HG03060 (cell line): Measurements from ENCODE around the gene DICER1.

ENCODE experiments used
- ATAC-seq: cut with Tn5 transposase; IDR thresholded peaks from one replicate; pipeline ENCODE4 v1.9.1; 2021; ENCODE audit warnings: low read depth, moderate number of reproducible peaks; ENCODE audit not compliant: unreplicated experiment

The DICER1 gene

DNA sequence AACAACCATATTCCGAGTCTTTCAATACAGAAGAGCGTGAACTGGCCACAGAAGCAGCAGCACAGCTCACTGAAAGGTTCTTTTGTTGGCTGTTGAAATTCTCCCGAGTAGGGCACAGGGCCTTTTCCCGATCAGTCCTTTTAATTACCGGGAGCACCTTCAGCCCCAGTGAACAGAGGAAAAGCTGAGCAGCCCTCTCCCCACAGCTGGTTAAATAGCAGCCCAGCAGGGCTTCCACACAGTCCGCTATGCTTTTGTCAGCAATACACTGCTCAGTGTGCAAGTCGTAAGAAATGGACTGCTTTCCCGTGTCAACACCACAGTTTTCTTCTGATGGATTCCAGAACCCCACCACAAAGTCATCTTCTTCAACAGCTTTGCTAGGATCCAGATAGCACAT, 61.3 kb downstream of the DICER1 start:
- ATAC-seq: no peak

DNA sequence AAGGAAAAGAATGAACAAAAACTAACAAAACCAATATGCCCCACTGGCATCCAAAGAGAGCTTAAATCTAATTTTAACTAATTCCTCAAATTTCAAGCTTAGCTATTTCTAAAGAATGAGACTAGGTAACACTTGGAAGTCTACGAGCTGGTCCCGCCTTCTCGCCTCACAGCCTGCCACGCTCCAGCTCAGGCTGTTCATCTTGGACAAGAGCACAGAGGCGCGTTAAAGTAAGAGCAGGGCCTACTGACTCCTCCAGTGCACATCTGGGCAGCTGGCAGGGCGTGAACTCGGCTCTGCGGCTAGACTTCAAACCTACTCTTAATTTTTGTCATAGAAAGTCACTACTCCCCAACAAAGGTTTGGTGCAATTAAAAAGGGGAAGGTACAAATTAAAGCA, 64.6 kb downstream of the DICER1 start:
- ATAC-seq: no peak

DNA sequence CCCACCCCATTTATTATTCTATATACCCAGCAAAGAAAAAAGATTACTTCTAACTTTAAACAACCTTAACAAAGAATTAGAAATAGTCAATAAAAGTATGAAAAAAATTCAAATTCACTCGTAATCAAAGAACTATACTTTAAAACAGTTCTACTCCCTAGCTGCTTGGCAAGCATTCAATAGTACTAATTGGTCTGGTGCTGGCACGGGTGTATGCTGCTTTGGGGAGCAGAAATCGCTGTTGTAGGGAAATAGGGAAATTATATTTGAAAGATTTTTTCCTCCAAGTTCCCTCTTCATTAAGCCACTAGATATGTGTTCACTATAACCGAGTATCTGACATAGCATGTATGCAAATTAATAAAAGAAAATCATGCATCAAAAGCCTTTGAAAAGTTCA, 65.7 kb downstream of the DICER1 start:
- ATAC-seq: no peak

DNA sequence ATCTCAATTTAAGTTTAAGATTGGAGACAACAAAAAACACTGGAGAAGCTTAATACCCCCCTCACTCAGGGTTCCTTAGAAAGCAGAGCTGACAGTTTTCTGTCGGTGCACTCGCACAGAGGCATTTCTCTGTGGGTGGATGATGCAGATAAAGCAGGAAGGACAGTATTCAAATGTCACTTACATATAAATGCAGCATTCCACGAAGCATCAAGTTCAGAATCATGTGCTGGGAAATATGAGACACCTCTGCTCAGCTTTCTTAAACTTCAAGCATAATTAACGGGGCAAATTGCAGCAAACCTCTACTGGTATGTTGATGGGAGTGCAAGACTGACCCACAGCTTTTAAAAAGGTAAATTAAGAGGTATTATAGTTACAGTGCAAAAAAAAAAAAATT, 68.7 kb downstream of the DICER1 start:
- ATAC-seq: no peak

DNA sequence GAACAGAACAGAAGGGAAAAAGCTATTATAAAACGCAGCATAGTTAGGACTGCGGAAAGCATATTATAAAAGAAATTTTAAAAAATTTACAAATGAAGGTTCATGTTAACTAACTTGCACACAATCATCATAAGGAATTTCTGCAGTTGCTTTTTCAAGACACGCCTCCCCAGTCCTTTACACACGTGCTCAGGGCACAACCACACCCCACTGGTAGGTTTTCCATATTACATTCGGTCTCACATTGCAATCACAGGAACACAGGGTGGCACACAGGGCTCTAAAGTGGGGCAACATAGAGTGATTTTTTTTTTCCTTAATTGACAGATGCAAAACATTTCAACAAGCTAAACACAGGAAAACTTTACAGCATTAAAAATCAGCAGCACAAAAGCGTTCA, 69.7 kb downstream of the DICER1 start:
- no peak for ATAC-seq

DNA sequence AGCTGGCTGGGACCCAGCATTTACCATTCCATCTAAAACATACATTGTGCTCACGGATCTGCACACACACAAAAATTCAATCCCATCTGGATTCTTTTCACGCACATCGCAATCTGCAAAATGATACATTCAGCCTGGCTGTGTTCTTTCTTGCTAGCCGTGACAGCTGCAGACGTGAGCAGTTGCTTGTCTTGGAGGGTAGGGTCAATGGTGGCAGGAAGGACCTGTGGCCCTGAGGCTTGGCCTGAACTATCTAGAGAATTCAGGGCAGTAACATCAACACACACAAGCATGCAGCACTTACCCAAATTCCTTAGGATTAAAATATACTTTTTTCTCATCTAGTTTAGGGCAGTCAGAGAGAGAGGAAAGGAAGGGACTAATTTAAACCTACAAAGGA, 72.0 kb downstream of the DICER1 start:
- no peak for ATAC-seq

DNA sequence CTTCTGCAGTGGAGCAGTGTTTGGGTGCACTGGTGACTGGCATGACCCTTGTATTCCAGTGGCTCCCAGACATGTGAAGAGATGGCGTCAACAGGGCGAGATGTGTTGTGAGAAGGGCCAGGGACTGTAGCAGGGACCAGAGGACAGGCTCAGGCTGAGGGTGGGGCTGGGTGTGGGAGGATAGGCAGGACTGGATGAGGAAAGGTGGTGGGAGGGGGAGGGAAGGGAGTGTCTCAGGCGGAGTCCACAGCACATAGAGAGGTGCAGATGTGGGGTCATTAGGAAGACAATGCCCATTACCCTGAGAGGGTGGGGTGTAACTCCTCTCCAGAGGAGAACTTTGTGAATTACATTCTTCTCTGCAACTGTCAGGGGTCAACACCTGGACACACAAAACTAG, 78.5 kb downstream of the DICER1 start:
- ATAC-seq: no peak

DNA sequence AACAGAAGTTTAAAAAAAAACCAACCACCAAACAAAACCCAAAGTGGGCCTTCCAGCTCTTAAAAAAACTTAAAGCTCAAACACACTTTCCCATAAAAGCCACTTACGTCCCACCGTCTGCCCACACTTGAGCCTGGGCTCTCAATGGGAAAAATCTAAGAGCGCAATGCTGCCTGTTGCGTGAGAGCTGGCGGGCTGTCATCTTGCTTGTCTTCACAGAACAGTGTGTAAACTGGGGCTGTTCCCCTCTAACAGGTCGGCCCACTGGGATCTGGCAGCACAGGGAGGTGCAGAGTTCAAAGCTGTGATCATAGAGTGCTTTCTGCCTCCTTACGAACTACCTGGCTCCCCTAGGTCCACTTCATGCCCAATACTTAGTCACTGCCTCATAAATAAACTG, 80.0 kb downstream of the DICER1 start:
- no peak for ATAC-seq

DNA sequence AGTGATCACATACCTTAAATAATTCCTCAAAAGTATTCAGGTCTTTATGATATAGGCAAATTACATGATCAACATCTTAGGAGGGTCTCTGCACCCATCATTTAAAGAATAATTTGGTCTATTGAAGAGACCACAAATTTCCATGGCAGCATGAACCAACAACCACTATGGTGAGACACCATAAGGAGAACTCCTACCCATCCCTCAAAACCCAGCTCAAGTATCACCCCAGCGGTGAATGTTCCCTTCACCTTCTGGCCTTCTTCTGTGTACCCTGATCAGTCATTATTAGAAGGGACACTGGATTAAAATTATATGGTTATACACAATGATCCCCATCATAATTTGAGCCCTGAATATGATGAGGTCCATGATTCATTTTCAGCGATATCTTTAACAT, 81.5 kb downstream of the DICER1 start:
- ATAC-seq: no peak

DNA sequence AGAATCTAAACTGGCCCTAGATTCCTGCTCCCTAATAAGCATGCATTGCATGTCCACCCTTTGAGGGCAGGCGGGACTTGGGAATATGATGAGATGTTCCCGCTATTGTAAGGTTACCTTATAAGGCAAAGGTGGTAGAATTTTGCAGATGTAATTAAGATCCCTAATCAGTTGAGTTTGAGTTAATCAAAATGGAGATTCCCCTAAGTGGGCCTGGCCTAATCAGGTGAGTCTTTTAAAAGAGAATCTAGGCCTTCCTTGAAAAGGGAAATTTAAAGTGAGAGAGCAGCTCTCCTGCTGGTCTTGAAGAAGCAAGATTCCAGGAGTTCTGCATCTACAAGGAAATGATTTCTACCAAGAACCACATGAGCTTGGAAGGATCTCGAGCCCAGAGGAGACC, 83.4 kb downstream of the DICER1 start:
- no peak for ATAC-seq

DNA sequence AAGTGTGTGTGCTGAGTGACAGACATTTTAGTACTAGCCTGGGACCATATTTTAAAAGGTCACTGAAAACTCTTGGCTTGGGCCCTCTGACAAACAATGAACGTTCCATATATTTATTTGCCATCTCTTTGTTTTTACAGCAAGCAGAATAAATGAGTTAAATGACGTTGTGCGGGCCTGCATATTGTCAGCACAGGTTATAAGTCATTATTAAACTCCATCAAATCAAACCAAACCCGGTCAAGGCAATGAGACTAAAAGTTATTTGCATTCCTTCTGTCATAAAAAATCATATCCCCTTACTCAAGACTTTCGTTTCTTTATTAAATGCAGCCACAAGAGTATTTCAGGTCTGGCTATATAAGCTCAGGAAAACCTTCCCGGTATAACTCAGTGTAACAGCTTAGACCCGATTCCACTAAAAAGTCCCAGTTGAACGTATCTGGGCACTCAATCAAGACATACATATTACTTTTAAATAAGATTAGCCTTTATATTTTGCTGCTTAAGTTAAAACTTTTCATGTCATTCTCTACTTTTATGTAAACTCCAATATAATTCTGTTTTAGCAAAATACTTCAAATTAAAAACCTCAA, 84.9 kb downstream of the DICER1 start:
- ATAC-seq: no peak

DNA sequence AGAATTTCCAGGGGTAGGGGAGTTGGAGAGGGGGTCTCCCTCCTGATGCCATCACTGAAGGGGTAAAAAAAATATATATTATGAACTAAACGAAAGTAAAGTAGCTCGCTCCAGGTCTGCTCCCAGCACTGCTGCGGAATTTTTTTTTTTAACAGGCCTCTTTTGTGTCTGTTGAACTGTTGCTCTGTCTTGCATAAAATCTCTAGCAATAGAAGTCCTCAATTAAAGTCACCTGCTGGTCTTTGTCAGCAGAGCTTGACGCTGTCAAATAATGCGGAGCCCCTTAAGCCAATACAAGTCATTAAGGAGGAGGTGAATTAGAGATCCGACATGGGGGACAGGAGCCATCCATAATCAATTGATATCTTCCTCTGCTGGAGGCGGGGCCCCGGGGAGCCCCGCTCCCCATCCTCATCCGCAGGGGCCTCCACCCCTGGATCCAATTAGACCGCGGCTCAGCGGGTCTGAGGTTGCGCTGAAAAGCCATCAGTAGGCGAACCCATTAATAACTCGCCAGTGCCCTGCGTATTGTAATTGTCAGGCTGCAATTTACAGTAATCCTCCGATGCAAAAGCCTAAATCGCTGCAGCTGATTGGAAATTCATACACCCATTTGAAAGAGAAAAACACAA, 85.6 kb downstream of the DICER1 start:
- no peak for ATAC-seq

DNA sequence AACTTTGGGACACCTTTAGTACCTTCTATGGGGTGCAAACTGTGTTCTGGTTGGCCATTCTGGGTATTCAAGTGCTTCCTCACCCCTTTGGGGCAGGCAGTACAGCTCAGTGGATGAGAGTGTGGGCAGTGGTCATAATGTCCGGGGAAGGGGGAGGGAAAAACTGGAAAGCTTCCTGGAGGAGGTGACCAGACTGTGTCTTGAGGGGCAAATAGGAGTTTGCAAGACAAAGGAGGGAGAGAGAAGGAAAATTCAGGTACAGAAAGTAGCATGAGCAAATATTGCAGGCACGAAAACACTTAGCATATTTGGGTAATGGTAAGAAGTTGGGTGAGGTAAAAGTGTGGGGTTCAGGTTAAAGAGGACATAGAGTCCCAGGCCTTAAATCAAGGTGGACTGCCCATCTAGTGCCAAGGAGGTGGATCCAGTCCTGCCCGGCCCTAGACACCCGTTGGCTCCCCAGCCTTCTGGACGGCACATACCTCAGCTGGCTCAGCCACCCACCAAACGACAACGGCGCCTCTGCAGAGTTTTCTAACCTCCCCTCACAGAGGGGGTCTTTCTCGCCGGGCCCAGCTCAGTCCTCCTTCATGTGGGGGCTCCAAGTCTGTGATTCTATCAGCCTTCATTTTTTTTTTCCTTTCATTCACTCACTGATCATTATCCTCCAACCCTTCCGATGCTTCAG, 86.4 kb downstream of the DICER1 start:
- no peak for ATAC-seq

DNA sequence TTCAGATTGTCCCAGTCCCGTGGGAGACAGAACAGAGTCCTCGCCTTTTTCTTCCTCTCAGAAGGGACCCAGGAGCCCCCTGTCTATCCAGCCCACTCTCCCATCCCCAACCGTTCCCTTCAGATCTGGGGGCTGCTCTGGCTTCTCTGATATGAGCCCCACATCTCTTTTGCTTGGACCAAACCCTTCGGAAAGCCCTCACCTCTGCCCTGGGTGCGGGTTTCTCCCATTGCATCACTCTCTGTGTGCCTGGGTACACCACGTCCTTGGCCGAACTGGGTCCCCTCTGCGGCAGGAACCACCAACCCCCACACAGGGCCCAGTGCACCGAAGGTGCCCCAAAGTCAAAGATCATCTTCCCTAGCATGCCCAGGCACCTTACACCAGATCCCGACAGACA, 87.8 kb downstream of the DICER1 start:
- no peak for ATAC-seq

DNA sequence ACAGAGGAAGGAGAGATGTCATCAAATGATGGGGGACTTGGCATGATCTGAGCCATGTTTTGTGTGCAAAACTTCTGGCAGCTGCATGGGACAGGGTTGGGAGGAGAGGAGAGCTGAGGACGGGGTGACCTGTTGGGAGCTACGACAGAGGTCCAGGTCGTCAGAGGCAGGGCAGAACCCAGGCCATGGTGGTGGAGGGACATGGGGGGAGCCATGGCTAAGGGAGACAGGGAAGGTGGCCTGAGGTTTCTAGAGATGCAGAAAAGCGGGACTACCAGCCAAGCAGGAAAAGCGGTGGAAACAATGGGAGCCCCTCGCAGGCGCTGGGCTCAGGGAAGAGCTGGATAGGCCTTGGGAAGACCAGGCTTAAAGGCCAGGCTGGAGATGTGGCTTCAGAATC, 88.3 kb downstream of the DICER1 start:
- no peak for ATAC-seq

DNA sequence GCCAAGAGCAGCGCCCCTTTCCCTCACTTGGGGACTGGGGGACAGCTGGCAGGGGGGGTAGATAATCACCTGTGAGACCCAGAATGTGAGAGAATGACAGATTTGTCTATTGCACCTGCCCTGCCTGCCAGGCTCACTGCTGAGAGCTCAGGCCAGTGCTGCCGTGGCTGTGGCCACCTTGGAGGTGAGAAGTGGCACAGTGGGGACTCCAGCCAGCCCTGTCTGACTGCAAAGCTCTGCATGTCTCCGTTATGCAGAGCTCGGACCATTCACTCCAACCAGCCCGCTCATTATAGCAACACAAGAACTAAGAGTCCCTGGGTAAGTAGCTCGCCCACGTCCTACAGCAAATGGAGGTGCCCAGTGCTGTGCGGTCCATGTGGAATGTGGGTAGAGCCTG, 88.8 kb downstream of the DICER1 start:
- no peak for ATAC-seq

DNA sequence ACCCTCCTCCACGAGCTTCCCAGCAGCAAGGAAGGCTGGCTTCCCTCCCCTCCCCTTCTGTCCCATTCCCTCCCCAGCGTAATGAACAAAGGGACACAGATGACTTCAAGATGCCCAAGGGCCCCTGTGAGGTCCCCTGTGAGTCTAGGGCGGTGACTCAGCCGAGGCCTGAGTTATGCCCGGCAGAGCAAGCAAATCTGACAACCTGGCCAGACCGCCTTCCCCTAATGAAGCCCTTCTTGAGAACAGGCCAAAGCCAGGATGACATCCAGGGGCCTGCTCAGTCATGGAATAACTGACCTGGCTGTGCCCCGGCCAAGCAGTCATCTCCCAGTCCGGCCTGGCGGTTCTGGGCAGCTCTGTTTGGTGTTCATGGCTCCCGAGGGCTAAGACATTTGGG, 89.2 kb downstream of the DICER1 start:
- no peak for ATAC-seq

DNA sequence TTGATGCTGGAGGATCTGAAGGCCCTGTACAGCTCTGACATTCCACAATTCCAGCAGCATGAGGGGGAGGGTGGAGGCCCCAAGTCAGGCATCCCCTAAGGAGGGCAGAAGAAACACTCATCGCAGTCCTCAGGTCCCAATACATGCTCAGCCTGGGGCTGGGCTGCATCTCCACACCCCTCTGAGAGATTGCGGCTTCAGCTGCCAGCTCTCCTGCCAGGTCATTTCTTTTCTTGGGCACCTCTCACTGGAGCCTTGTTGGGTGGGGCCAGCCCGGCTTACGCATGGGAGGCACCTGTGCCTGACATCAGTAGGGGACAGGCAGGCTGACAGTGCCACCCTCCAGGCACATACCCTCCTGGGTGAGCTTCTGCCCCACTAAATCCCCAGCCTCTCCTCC, 89.8 kb downstream of the DICER1 start:
- no peak for ATAC-seq

DNA sequence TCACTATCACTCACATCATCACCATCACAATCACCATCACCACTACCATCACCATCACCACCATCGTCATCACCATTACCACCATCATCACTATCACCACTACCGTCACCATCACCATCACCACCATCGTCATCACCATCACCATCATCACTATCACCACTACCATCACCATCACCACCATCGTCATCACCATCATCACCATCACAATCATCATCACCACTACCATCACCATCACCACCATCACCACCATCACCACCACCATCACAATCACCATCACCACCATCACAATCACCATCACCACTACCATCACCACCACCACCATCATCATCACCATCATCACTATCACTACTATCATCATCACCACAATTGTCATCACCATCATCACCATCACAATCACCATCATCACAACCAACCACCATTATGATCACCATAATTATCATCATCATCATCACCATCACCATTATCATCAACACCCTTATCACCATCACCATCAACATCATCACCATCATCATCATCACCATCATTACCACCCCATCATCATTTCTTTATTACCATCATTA, 90.8 kb downstream of the DICER1 start:
- ATAC-seq: no peak

DNA sequence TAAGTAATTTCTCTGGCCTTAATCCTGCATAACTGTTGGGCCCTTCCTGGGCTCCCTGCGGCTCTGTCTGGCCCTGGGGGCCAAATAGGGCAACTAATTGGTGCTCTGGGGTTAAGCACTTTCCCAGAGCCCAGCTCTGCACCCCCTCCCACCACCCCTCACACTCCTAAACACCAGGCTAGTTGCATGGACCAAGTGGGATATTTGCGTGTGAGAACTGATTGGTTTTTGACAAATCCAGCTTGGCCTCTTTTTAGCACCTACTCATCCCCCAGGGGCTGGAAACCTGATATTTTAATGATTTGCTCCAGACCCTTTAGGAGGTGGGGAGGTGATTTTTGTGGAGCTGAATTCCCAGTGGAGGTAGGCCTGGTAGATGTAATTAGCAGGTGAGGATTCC, 91.9 kb downstream of the DICER1 start:
- no peak for ATAC-seq

DNA sequence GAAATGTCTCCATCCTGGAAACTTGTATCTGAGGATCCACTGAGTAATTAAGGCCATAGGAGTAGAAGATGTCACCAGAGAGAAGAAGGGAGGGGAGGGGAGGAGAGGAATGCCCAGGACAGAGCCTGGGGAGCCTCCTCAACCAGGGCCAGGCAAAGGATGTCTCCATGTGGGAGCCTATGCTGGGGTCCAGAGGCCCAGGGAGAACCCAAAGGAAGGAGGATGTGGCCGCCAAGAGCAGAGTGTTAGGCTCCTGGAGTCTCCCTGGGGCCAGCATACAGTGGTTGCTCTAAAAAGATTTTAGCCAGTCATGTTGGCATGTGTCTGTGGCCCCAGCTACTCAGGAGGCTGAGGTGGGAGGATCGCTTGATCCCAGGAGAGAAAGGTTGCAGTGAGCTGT, 92.6 kb downstream of the DICER1 start:
- ATAC-seq: no peak

DNA sequence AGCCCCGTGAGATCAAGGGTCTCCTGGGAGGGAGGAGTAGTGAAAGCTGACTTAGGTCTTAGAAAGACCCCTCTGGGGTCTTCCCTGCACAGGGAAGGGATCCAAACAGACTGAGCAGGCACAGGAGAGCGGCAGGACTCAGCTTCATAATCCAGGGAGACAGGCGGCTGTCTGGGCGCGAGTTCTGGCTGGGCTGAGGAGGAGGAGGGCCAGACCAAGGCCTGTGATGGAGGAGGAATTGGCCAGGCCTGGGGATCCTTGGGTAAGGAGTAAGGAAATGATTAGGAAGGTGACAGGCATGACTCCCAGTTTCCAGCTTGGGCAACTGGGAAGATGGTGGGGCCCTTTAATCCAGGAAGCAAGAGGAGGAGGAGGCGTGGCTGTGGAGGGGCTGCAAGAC, 93.1 kb downstream of the DICER1 start:
- no peak for ATAC-seq
